Epithelial cell of umbilical artery (primary cell): ENCODE measurements around the gene TBC1D5. TPM values are rescaled to one million over a fixed set of nuclear protein-coding genes. Genes with fewer than 3 reads are reported as not detected.

Experiments
- total RNA-seq: library from RNA; depleted of rRNA; stranded (reverse); fragments of >200 nt; gene quantifications from 2 replicates; pipeline ENCODE4 v1.2.3, GENCODE V29; 2014

The TBC1D5 gene, protein sequence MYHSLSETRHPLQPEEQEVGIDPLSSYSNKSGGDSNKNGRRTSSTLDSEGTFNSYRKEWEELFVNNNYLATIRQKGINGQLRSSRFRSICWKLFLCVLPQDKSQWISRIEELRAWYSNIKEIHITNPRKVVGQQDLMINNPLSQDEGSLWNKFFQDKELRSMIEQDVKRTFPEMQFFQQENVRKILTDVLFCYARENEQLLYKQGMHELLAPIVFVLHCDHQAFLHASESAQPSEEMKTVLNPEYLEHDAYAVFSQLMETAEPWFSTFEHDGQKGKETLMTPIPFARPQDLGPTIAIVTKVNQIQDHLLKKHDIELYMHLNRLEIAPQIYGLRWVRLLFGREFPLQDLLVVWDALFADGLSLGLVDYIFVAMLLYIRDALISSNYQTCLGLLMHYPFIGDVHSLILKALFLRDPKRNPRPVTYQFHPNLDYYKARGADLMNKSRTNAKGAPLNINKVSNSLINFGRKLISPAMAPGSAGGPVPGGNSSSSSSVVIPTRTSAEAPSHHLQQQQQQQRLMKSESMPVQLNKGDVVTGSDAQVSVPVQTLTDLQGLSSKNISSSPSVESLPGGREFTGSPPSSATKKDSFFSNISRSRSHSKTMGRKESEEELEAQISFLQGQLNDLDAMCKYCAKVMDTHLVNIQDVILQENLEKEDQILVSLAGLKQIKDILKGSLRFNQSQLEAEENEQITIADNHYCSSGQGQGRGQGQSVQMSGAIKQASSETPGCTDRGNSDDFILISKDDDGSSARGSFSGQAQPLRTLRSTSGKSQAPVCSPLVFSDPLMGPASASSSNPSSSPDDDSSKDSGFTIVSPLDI
- 60.7 and 86.2 TPM in 2 replicates for total RNA-seq

GRCh38 chr3:17742102-17742879 is at the start of gene TBC1D5:
TSS of gene TBC1D5 (minus strand) at chr3:17742631. CDS start at chr3:17508570, 234,061 bp downstream.

